Stimulated activated CD4-positive, alpha-beta T cell treated with anti-CD3 and anti-CD28 coated beads, TNF-alpha, amount 100 ng/mL, for 4 hours (primary cell): ENCODE results near the gene NDUFS7.

Source experiments
- DNase-seq, 3 experiments: peaks; one replicate each; pipeline ENCODE4 v3.0.0-alpha.2; 2020; ENCODE audit warnings: low read depth in 3 of 3

Gene NDUFS7

GRCh38 chr19:1383312-1384084 is at the start of gene NDUFS7:
Gene NDUFS7, plus strand, starts transcription at chr19:1383907. Its CDS starts 20 bp downstream, at chr19:1383927.
- DNase-seq, result peak; percentile 85 to 93 (median 91)

DNA sequence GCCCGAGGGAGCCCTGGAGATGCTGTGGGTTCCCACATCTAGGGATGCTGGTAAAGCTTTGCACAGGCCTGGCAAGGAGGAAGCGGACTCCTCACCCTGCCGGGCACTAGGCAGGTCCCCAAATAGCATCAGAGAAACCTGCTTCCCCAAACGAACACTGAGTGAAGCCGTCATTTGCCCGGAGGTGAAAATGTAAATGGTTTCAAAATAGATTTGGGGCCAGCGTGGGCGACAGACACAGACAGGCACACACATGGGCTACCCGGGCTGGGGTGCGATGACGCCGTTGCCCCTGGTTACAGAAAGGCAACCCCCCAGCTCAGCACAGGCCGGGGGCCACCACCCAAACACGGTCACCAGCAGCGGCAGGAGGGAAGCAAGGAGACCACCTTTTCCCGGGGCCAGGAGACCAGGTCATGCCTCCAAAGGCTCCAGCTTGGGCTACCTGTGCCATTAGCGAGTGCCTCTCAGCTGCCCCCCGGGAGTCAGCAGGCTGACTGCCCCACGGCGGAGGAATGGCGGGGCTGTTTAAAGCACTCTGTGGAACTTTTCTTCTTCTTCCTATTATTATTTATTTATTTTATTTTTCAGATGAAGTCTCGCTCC is 47.5 kb upstream of the NDUFS7 start:
- no peak for DNase-seq

- no peak for DNase-seq
Measured at GRCh38 chr19:1340681-1341469, 42.8 kb upstream of the NDUFS7 start.

- DNase-seq, result no peak
Measured at GRCh38 chr19:1343041-1343440, 40.7 kb upstream of the NDUFS7 start.

- no peak for DNase-seq
Measured at GRCh38 chr19:1349211-1349610, 34.5 kb upstream of the NDUFS7 start.

GRCh38 chr19:1350867-1351266 is 32.8 kb upstream of the NDUFS7 start:
- no peak for DNase-seq

DNA sequence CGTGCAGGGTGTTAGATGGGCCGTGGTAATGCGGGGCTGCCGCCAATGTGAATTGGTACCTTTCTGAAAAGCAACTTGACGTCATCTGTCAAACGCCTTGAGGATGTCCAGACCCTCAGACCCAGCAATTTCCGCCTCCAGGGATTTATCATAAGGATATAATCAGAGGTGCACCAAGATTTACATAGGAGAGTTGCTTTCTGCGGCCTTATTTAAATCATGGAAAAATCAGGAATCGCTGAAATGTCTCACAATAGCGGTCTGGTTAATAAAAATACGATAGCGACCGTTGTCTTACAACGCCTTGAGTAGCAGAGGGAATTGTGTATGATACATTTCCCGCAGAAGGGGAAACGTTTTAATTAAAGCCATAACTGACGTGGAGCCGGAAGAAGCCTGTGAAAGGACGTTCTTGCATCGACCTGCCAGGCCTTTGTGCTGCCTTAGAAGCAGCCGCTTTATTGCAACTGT is 32.3 kb upstream of the NDUFS7 start:
- no peak for DNase-seq

- no peak for DNase-seq
Measured at GRCh38 chr19:1353144-1353543, 30.6 kb upstream of the NDUFS7 start.

DNA sequence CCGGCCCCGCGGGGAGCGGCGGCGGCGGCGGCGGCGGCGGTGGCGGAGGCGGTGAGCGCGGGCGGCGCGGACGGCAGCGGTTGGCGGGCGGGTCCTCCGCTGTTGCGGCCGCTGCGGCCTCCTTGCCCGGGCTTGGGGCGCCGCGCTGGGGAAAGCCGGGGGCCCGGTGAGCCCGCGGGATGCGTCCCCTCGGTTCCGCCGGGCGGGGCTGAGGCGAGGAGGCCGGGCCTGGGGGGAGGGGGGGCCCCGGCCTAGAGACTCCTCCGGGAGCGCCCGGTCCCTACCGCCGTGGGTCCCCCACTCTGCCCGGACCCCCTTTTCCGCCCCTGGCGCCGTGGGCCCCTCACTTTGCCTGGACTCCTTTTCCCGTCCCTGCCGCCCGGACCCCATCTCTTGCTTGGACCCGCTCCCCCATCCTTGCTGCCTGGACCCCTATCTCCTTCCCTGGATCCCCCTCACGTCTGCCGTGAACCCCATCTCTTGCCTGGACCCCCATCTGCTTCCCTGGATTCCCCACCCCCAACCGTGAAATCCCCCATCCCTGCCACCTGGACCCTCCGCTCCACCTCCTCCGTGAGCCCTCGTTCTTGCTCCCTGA is 28.6 kb upstream of the NDUFS7 start:
- no peak for DNase-seq

DNA sequence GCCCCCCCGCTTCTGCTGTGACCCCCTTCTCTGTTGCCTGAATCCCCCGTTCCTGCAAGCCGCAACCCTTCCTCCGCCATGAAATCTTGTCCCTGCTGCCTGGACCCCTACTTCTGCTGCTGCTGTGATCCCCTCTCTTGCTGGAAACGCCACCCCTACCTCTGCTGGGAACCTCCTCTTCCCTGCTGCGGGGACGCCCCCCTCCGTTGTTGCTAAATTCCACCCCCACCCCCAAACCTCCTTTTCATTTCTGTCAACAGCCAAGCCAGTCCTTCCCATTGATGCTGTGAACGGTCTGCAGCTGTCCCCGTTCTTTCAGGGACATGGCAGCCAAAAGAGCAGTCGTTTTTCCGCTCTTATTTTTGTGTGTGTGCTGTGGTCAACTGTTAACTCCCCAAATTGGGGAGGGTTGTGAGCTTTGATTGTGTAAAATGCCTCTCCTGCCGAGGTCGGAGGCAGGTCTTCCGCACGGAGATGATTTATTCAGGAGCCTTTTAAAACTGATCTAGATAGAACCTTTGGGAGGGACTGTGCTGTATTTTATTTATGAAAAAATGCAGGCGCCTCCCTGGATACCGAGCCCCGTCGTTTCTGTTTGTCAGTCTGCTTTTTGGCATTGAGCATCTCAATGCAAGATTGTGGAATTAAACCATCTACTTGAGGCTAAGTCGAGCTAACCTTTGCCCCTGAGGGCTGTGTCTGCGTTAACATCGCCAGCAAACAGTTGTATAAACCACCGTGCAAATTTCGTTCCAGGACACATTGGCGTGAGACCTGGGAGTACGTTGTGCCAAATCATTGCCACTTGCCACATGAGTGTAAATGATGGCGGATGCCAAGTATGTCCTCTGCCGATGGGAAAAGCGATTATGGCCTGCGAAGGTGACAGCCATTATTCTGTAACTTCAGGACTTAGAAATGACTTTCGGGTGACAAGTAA is 27.9 kb upstream of the NDUFS7 start:
- no peak for DNase-seq

- no peak for DNase-seq
Measured at GRCh38 chr19:1356508-1356865, 27.2 kb upstream of the NDUFS7 start.

- no peak for DNase-seq
Measured at GRCh38 chr19:1357531-1358109, 26.1 kb upstream of the NDUFS7 start.

DNA sequence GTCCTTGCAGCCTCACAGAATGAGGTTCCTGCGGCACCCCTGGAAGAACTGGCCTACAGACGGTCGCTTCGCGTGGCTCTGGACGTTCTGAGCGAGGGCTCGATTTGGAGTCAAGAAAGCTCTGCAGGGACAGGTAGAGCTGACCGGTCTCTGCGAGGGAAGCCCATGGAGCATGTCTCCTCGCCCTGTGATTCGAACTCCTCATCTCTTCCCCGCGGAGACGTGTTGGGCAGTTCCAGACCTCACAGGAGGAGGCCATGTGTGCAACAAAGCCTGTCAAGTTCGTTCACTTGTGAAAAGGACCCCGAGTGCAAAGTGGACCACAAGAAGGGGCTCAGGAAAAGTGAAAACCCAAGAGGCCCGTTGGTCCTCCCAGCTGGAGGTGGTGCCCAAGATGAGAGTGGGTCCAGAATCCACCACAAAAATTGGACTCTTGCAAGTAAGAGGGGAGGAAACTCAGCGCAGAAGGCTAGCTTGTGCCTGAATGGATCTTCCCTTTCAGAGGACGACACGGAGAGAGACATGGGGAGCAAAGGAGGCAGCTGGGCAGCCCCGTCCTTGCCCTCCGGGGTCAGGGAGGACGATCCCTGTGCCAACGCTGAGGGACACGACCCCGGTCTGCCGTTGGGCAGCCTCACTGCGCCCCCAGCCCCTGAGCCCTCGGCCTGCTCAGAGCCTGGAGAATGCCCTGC is 23.4 kb upstream of the NDUFS7 start:
- no peak for DNase-seq

DNA sequence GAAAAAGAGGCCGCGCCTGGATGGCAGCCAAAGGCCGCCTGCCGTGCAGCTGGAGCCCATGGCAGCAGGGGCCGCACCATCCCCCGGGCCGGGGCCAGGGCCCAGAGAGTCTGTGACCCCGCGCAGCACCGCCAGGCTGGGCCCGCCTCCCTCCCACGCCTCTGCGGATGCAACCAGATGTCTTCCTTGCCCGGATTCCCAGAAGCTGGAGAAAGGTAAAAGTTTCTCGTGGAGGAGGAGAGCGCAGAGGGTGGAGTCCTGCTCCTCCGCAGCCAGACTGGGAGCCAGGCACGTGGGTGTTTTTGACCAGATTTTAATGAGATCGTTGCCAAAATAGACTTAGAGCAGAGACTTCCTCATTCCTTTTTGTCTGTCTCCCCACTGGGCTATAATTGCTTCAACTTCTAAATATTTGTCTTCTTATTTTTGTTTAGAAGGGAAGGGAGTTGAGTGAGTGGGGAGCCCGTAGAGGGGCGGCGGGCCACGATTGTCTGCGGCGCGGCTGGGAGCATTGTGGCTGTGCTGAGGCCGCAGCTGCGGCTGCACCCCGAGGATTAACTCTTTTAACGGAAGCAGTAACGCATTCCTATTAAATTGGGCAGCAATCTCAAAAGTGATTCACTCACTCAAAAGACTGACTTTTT is 22.8 kb upstream of the NDUFS7 start:
- no peak for DNase-seq

GRCh38 chr19:1361601-1362386 is 21.9 kb upstream of the NDUFS7 start:
- DNase-seq, result no peak

DNA sequence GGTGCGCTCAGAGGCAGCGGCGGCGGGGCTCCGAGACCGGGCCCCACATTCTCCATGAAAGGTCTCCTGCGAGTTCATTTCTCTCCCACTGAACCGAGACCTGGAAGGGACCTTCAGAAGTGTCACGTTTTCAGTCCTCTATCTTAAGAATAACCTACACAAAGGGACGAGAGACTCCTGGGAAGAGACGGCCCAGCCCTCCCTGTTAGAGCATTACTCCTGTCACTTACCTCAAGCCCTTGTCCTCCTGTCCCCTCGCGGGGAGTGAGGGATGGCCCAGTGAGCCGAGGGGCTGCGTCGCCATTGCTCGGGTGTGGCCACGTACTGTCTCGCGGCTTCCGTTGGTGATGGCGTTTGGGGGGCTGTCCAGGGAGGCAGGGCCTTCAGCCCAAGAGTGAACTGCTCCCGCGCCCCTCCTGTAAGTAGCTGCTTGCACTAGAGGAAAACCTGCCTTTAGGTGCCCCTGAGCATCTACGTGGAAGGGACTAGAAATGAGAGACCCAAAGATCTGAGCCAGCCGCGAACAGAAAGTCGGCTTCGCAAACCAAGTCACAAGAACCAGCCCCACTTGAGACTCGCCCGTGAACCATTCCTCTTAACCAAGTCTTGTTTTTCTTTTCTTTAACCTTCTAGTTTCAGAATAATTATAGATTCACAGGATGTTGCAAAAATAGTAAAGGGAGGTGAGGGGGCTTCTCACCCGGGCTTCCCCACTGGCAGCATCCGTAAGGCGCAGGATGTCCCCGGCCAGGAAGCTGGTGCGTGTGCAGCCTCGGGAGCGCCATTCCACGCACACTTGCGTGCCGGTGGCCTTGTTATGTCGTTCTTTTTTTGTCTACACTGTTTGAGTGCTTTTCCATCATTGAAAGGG is 21.1 kb upstream of the NDUFS7 start:
- DNase-seq, result no peak

- no peak for DNase-seq
Measured at GRCh38 chr19:1363599-1363998, 20.1 kb upstream of the NDUFS7 start.
